Retinal pigment epithelial cell (primary cell): ENCODE results near the gene SERPINB10.
"Not testable (repeated sequence)": the region's sequence is repeated elsewhere in the genome, so short reads cannot be mapped to it uniquely, and the experiment has no call there.

Experiments
- DNase-seq: peaks from one replicate; pipeline ENCODE4 v3.0.0-alpha.2; 2010; ENCODE audit warnings: low read depth
- H3K4me3 ChIP-seq: 2 replicates; pipeline ENCODE4 v1.5.1; 2011; ENCODE audit warnings: mild to moderate bottlenecking, low read length, control low read depth, moderate library complexity
- CTCF ChIP-seq: conservative IDR thresholded peaks from 2 replicates; pipeline ENCODE4 v1.5.1; 2011; ENCODE audit warnings: low read depth, low read length, control low read depth, inconsistent platforms

The SERPINB10 gene

GRCh38 chr18:63922049-63922448 lies 14.3 kb downstream of the SERPINB10 start:
- no peak overlapping the region for H3K4me3 ChIP-seq
- TF ChIP-seq CTCF: no peak
- DNase-seq: no peak

DNA sequence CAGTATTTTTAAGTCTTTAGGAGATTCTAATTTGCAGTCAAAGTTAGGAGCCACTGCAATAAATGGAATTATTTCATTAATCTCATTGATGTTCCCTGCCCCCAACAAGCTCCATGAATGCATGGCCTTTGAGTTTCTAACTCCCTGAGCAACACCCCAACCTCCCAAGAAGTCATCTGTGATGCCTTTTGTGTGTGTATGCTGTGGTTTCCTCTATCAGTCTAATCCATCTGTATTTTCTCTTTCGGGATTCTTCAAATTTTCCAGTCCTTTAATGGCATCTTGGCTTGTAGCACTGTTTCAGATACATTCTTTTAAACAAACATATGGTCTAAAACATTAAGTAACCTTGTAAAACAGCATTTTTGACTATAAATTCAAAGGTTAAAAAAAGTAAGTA lies 16.8 kb downstream of the SERPINB10 start:
- peak; percentile 18 for DNase-seq
- H3K4me3 ChIP-seq: no peak overlapping the region
- no peak for TF ChIP-seq CTCF

DNA sequence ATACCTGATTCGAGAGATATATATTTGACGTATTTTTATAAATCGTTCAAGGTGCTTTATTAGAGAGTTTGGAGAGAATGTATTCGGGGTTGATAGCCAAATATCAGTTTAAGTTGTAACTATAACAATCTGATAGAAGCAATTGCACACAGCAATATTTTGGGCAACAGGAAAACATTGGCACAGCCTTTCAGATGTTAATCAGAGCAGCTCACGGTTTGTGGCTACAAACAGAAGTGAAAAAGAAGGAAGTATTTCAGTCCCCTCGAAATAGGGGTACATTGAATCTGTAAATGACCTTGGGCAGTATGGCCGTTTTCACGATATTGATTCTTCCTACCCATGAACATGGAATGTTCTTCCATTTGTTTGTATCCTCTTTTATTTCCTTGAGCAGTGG lies 20.6 kb downstream of the SERPINB10 start:
- TF ChIP-seq CTCF: no peak
- no peak for DNase-seq
- H3K4me3 ChIP-seq: no peak overlapping the region

- not testable (repeated sequence) for H3K4me3 ChIP-seq
These were observed 21.6 kb downstream of the SERPINB10 start for GRCh38 chr18:63929369-63929768.

GRCh38 chr18:63930773-63931354 lies 23.1 kb downstream of the SERPINB10 start:
- no peak overlapping the region for H3K4me3 ChIP-seq
- no peak for DNase-seq
- TF ChIP-seq CTCF: no peak

More at GRCh38 chr18:63929369-63929768, 21.6 kb downstream of the SERPINB10 start:
- not testable (repeated sequence) for DNase-seq

- peak overlapping the region; percentile 64 for H3K4me3 ChIP-seq
- peak; percentile 75 for TF ChIP-seq CTCF
- DNase-seq: peak; percentile 16
These were observed 28.6 kb downstream of the SERPINB10 start for GRCh38 chr18:63936156-63936931.

DNA sequence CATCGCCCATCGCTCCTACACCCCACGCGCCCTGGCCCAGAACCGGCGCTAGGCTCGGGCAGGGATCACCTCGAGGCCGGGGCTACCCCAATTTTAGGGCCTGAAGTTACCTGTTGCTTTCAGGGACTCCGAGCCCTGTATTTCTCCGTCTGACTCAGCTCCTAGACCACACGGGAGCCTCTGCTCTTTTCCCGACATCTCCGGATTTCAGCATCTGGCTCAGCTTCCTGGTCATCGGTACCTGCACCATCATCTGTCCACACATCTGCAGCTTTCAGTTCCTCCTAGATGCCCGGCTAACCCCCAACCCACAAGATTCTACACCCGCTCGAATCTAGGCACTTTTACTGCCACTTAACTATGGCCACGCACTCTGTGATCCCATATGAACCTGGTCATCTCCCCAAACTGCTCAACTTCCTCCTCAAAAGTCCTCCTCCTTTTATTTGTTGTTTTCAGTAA lies 29.2 kb downstream of the SERPINB10 start:
- DNase-seq: no peak
- no peak for TF ChIP-seq CTCF
- H3K4me3 ChIP-seq: peak overlapping the region; percentile 64
